OCI-LY1 (cell line): Measurements from ENCODE around the gene POLR3H.

Experiments used
- EZH2 ChIP-seq: fragments of 200-600 bp; sonication (generic), shearing (Covaris generic); IDR thresholded peaks from 2 replicates; pipeline ENCODE4 v1.8.0; 2017; ENCODE audit warnings: borderline replicate concordance, mixed run types, mild to moderate bottlenecking, antibody characterized with exemption, low read length, moderate library complexity, mixed read lengths
- TF ChIP-seq, protein P1 (sequence below): fragments of 200-600 bp; sonication (generic), shearing (Covaris generic); IDR thresholded peaks from 2 replicates; pipeline ENCODE4 v1.5.1; 2017; ENCODE audit warnings: mild to moderate bottlenecking, antibody characterized with exemption, low read length, moderate library complexity, mixed read lengths

- TF ChIP-seq, protein P1, sequence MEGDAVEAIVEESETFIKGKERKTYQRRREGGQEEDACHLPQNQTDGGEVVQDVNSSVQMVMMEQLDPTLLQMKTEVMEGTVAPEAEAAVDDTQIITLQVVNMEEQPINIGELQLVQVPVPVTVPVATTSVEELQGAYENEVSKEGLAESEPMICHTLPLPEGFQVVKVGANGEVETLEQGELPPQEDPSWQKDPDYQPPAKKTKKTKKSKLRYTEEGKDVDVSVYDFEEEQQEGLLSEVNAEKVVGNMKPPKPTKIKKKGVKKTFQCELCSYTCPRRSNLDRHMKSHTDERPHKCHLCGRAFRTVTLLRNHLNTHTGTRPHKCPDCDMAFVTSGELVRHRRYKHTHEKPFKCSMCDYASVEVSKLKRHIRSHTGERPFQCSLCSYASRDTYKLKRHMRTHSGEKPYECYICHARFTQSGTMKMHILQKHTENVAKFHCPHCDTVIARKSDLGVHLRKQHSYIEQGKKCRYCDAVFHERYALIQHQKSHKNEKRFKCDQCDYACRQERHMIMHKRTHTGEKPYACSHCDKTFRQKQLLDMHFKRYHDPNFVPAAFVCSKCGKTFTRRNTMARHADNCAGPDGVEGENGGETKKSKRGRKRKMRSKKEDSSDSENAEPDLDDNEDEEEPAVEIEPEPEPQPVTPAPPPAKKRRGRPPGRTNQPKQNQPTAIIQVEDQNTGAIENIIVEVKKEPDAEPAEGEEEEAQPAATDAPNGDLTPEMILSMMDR = no peak
- no peak for TF ChIP-seq EZH2
Observed at GRCh38 chr22:41478891-41479521, 65.3 kb downstream of the POLR3H start.
